HEK293T (cell line): ENCODE results near the gene MOCS3.
A peak's percentile ranks its signal among the peaks of the same experiment; 100 is the strongest.

Experiments
- CTCF ChIA-PET: fragments of 350-600 bp; formaldehyde crosslinking; extraction: SDS; loops from one replicate; lab custom pipeline; 2021; ENCODE audit warnings: antibody characterized with exemption, inconsistent platforms; lab: Yijun Ruan, JAX
- POLR2A ChIA-PET: fragments of 350-600 bp; formaldehyde crosslinking; extraction: SDS; loops from one replicate; lab custom pipeline; 2020; ENCODE audit warnings: antibody characterized with exemption, inconsistent platforms; lab: Yijun Ruan, JAX
- DNase-seq: peaks from one replicate; pipeline ENCODE4 v3.0.0; 2012; ENCODE audit warnings: mixed read lengths; ENCODE audit errors: extremely low spot score
- ARNT ChIP-seq: fragments of 450-650 bp; IDR thresholded peaks from 2 replicates; pipeline ENCODE4 v1.6.1; 2017; ENCODE audit warnings: mild to moderate bottlenecking
- BHLHE40 ChIP-seq: fragments of 450-650 bp; IDR thresholded peaks from 2 replicates; pipeline ENCODE4 v1.6.1; 2016; ENCODE audit warnings: mild to moderate bottlenecking, moderate library complexity, borderline replicate concordance
- CTBP1 ChIP-seq: fragments of 450-650 bp; IDR thresholded peaks from 2 replicates; pipeline ENCODE4 v1.6.1; 2016; ENCODE audit warnings: borderline replicate concordance
- ELF4 ChIP-seq: fragments of 450-650 bp; IDR thresholded peaks from 2 replicates; pipeline ENCODE4 v1.6.1; 2017; ENCODE audit warnings: antibody characterized with exemption
- FOXA1 ChIP-seq: fragments of 450-650 bp; IDR thresholded peaks from 2 replicates; pipeline ENCODE4 v1.6.1; 2016; ENCODE audit warnings: mild to moderate bottlenecking
- FOXK2 ChIP-seq: fragments of 450-650 bp; IDR thresholded peaks from 2 replicates; pipeline ENCODE4 v1.6.1; 2016; ENCODE audit warnings: mild to moderate bottlenecking
- FOXM1 ChIP-seq: fragments of 450-650 bp; IDR thresholded peaks from 2 replicates; pipeline ENCODE4 v1.6.1; 2017; ENCODE audit warnings: mild to moderate bottlenecking, borderline replicate concordance
- HDGF ChIP-seq: fragments of 450-650 bp; IDR thresholded peaks from 2 replicates; pipeline ENCODE4 v1.6.1; 2017; ENCODE audit warnings: antibody characterized with exemption, borderline replicate concordance
- L3MBTL2 ChIP-seq: fragments of 450-650 bp; conservative IDR thresholded peaks from 2 replicates; pipeline ENCODE4 v1.6.1; 2016; ENCODE audit warnings: mild to moderate bottlenecking
- LEF1 ChIP-seq: fragments of 450-650 bp; IDR thresholded peaks from 2 replicates; pipeline ENCODE4 v1.6.1; 2017; ENCODE audit warnings: mild to moderate bottlenecking, borderline replicate concordance
- NFRKB ChIP-seq: fragments of 450-650 bp; IDR thresholded peaks from 2 replicates; pipeline ENCODE4 v1.6.1; 2016; ENCODE audit warnings: mild to moderate bottlenecking, moderate library complexity
- PKNOX1 ChIP-seq: fragments of 450-650 bp; IDR thresholded peaks from 2 replicates; pipeline ENCODE4 v1.6.1; 2016
- SP1 ChIP-seq: fragments of 450-650 bp; IDR thresholded peaks from 2 replicates; pipeline ENCODE4 v1.6.1; 2017
- SUZ12 ChIP-seq: fragments of 450-650 bp; IDR thresholded peaks from 2 replicates; pipeline ENCODE4 v1.6.1; 2016; ENCODE audit warnings: mild to moderate bottlenecking
- TARDBP ChIP-seq: fragments of 450-650 bp; IDR thresholded peaks from 2 replicates; pipeline ENCODE4 v1.6.1; 2016
- ZNF384 ChIP-seq: fragments of 450-650 bp; IDR thresholded peaks from 2 replicates; pipeline ENCODE4 v1.6.1; 2016

MOCS3 gene

DNA sequence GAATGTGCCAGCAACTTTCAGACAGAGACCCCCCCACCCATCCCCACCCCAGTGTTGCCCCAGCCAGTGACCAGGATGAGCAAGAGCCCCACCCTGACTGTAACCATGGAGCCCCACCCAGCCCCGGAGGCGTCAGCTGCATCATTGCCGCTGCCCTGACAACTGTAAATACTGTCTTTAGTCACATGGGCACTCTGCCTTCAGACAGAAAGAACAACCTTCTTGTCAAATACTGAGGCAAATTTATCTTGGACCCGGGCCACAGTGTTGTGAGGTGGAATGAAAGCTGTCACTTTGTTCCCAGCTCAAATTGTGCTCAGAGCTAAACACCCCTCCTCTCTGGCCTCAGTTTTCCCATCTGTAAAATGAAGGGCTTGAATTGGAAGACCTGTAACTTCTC is 23.7 kb downstream of the MOCS3 start:
- TF ChIP-seq BHLHE40 (no peak), FOXK2 (no peak), NFRKB (no peak), ZNF384 (no peak), TARDBP (no peak), PKNOX1 (no peak), L3MBTL2 (no peak), SUZ12 (no peak)
- ChIA-PET CTCF (interaction anchor here (0.6 to 1.4 kb wide), 9 partner anchors 8 to 351 kb away, joined by 3 to 7 read pairs (median 4); no protein-coding TSS in a partner anchor), POLR2A (no interaction called here)
- no peak for DNase-seq

DNA sequence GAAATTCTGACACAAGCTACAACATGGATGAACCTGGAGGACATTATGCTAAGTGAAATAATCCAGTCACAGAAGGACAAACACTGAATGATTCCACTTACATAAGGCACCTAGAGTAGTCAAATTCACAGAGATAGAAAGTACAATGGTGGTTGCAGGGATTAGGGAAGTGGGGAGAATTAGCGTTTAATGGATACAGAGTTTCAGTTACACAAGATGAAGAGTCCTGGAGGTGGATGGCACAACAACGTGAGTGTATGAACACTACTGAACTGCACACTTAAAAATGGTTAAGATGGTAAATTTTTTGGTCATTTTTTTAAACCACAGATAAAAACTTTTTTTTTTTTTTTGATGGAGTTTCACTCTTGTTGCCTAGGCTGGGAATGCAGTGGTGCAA is 24.7 kb downstream of the MOCS3 start:
- no peak for DNase-seq
- ChIA-PET POLR2A (no interaction called here), CTCF (interaction anchor here (0.6 to 0.7 kb wide), 2 partner anchors 128 to 189 kb away, joined by 4 read pairs; partner anchors contain the start of gene BCAS4)
- no peak for TF ChIP-seq SP1
- TF ChIP-seq ARNT = no peak
- TF ChIP-seq BHLHE40 = no peak
- no peak for TF ChIP-seq LEF1
- TF ChIP-seq L3MBTL2 = no peak
- TF ChIP-seq HDGF = no peak
- TF ChIP-seq PKNOX1 = no peak
- TF ChIP-seq ELF4 = no peak
- no peak for TF ChIP-seq ZNF384
- no peak for TF ChIP-seq NFRKB
- no peak for TF ChIP-seq TARDBP
- no peak for TF ChIP-seq CTBP1

- TF ChIP-seq FOXM1 (no peak), FOXK2 (no peak), FOXA1 (no peak), SP1 (no peak), ELF4 (no peak)
- ChIA-PET POLR2A (interaction anchor here (0.7 to 0.9 kb wide), 2 partner anchors 291 to 363 kb away, joined by 3 read pairs; no protein-coding TSS in a partner anchor), CTCF (interaction anchor here (0.5 to 1.8 kb wide), 25 partner anchors 10 to 638 kb away, joined by 3 to 32 read pairs (median 4); no protein-coding TSS in a partner anchor)
- DNase-seq = peak; percentile 79
These were observed 29.0 kb downstream of the MOCS3 start for GRCh38 chr20:50987493-50988210.

GRCh38 chr20:50991076-50991475 is 32.5 kb downstream of the MOCS3 start:
- TF ChIP-seq SUZ12 (no peak), NFRKB (no peak), TARDBP (no peak), PKNOX1 (no peak), L3MBTL2 (no peak), FOXK2 (no peak), BHLHE40 (no peak), FOXM1 (no peak), HDGF (no peak), CTBP1 (no peak), ARNT (no peak), ZNF384 (no peak), SP1 (no peak), FOXA1 (no peak), ELF4 (no peak), LEF1 (no peak)
- ChIA-PET CTCF (interaction anchor here (0.7 to 1.0 kb wide), 3 partner anchors 9 to 323 kb away, joined by 3 to 4 read pairs (median 4); no protein-coding TSS in a partner anchor), POLR2A (no interaction called here)
- no peak for DNase-seq

DNA sequence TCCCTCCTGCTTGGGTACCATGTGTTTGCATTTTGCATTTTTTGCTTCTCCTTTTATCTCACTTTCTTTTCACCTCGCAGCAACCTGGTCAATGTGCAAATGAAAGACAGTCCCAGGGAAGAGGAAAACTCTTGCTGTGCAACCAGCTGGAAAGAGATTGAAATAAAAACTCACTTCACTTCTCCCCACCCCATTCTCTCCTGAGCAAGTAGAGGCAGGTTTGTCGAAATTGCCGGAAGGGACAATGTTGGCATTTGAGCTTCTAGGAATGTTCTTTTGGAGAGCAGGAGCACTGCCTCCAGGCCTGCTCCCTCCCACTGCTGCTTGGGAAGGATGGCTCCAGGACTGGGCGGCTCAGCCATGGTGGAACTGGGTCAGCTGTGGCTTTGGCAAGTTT is 33.7 kb downstream of the MOCS3 start:
- POLR2A ChIA-PET = no interaction called here
- no peak for DNase-seq
- CTCF ChIA-PET = interaction anchor here (0.6 to 2.3 kb wide), 11 partner anchors 11 to 608 kb away, joined by 3 to 10 read pairs (median 4); partner anchors contain the start of gene BCAS4
- TF ChIP-seq SUZ12 (no peak), SP1 (no peak), FOXA1 (no peak), ELF4 (no peak), PKNOX1 (no peak), L3MBTL2 (no peak), ZNF384 (no peak), TARDBP (no peak)
